GM19025 (cell line): ENCODE results near the gene ZNF574.

Experiments used
- ATAC-seq: cut with Tn5 transposase; IDR thresholded peaks from one replicate; pipeline ENCODE4 v1.9.1; 2021; ENCODE audit warnings: mild to moderate bottlenecking, low read depth, moderate library complexity; ENCODE audit not compliant: unreplicated experiment

ZNF574 gene

GRCh38 chr19:42053037-42053935, 22.7 kb upstream of the ZNF574 start:
- ATAC-seq, result no peak

DNA sequence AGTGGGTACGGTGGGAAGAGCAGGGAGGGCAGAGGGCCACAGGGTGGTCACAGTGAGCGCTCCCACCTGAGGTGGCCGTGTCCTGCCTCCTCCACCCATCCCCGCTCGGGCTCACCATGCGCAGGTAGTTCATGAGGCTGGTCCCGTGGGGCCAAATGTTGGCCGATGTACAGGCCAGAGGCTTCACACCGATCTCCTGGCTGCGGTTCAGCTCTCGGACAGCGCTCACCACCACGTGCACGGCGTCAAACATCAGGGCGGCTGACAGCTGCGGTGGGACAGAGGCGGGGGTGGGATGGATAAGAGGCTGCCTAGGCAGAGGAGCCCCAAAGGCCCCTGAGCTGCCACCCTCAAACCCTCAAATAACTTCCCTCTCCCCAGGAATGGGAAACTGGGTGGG, 21.8 kb upstream of the ZNF574 start:
- no peak for ATAC-seq

GRCh38 chr19:42057846-42058245, 18.1 kb upstream of the ZNF574 start:
- no peak for ATAC-seq

GRCh38 chr19:42059196-42059595, 16.8 kb upstream of the ZNF574 start:
- no peak for ATAC-seq

DNA sequence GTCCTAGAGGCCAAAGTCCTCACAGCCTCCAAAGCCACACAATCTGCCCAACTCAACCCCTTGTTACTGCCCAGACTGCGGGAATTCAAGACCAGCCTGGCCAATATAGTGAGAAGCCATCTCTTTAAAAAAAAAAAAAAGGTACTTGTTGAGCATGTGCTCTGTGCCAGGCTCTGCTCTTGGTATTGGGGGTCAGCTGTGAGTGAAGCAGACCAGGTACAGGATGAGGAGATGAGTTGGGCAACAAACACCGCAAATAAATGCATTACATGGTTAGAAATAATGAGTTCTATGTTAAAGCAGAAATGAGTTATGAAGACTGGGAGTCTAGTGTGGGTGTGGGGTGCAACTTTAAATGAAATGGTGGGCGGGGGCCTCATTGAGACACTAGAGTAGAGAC, 15.8 kb upstream of the ZNF574 start:
- no peak for ATAC-seq

DNA sequence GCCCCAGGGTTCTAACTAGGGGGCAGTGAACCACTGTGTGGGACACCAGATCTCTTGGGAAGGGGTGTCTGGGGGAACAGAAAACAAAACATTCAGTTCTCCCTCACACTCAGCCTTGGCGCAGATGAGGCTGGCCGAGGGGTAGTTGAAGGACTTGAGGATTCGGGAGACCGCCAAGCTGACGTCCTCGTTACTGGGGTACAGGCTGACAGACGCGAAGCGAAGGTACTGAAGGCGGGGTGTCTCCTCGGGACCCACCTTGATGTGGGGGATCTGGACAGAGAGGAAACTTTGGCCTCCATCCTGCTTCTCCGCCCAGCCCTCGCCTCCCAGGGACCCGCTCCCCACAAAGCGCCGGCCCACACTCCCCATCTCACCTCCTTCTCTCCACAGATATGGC, 13.6 kb upstream of the ZNF574 start:
- ATAC-seq, result no peak

DNA sequence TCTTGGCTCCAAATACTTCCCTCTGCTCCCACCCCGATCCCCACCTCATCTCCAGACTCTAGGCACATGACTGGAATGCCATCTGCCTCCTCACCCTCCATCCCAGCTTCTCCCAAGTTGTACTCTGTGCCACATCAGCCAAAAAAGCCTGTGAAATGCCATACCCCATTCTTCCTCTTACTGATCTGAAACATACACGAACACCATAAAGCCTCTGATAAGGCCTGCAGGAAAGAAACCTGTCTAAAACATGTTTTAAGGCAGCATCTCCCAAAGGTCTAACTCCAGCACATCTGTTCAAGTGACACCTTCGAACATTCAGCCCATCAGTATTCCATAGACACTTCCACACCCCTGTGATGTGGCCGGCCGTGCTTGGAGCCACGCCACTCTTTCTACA, 11.5 kb upstream of the ZNF574 start:
- no peak for ATAC-seq

GRCh38 chr19:42065051-42065450, 10.9 kb upstream of the ZNF574 start:
- no peak for ATAC-seq

- ATAC-seq, result no peak
Measured at GRCh38 chr19:42065511-42065910, 10.5 kb upstream of the ZNF574 start.

DNA sequence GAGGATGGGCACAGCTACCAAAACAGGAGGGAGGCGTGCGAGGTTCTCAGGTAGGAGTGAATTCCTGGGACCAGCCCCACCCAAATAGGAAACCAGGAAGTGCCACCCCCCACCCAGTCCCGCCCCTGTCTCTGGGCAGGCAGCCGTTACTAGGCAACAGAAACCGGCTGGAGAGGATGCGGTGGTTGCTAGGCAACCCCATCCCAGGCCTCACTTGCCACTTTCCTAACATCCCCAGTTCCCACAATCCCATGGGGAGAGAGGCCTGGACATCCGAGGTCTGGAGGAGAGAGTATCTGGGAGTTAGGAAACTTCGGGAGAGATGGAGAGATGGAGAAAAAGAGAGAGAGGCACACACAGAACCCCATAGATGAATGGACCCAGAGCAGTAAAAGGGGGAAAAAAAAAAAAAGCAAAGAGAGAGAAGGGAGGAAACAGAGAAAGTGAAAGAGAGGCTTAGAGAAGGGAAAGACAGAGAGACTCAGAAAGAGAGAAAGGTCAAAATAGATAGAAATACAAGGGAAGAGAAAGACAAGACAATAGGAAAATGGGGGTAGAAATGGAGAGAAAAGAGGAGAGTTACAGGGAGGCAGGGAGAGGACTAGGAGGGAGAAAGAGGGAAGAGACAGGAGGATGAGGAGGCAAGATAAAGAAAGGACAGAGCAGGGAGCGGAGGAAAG, 9.8 kb upstream of the ZNF574 start:
- no peak for ATAC-seq

DNA sequence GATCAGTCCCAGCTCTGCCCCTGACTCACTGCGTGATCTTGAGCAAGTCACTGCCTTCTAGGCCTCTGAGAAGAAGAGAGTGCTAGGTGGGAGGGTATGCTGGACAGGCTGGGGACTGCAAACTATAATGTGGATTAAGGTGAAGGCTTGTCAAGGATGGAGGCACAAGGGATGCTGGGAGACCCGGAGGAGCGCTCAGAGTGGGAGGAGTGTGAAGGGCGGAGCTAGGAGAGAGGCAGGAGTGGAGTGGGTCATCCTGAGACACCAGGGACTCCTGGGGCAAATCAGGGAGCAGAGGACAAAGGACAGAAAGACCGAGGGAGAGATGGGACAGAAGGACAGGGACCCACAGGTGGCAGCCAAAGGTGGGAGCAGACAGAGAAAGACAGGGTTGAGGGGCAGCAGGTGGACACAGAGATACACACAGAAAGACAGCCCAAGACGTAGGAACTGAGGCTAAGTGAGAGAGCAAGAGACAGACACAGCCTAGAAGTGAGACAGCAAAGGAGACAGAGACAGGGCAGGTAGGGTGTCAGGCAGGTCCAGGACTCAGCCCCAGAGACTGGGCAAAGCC, 8.6 kb upstream of the ZNF574 start:
- no peak for ATAC-seq

GRCh38 chr19:42068361-42068755, 7.6 kb upstream of the ZNF574 start:
- no peak for ATAC-seq

- no peak for ATAC-seq
Measured at GRCh38 chr19:42068756-42069571, 7.0 kb upstream of the ZNF574 start.

- no peak for ATAC-seq
Measured at GRCh38 chr19:42069619-42070351, 6.2 kb upstream of the ZNF574 start, which contains the start of gene GRIK5. Gene GRIK5, minus strand, starts transcription at chr19:42070206. Its CDS starts 4,436 bp downstream, at chr19:42065770.

- no peak for ATAC-seq
Measured at GRCh38 chr19:42071247-42071646, 4.7 kb upstream of the ZNF574 start.

DNA sequence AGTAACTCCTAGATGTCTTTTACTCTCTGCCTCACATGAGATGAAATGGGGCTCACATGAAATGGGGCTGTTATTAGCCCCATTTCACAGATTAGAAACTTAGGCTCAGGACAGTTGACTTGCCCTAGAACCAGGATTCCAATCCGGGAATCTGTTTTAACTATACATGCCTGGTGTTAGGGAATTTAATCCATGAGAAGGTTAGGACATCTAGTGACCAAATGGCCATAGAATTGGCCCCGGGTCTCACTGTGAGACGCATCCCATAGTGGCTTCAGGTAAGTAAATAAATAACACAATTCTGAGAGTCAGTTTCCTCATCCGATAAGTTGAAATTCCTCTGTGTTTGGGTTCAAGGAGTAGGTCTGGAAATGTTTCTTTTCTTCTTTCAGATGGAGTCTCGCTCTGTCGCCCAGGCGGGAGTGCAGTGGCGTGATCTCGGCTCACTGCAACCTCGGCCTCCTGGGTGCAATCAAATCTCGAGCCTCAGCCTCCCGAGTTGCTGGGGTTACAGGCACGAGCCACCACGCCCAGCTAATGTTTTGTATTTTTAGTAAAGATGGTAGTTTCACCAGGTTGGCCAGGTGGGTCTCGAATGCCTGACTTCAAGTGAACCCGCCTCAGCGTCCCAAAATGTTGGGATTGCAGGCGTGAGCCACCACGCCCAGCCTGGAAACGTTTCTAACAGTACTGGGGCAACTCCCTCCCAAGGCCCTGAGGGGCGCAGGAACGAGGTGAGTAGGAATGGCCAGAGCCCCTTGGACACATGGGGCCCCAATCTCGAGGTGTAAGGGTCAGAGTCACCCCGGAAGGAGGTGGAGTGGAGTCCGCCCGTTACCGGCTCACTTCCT, 1.2 kb upstream of the ZNF574 start:
- ATAC-seq, result no peak

- ATAC-seq, result no peak
Measured at GRCh38 chr19:42075364-42075615, 676 bp upstream of the ZNF574 start.

- ATAC-seq, result no peak
Measured at GRCh38 chr19:42076380-42076944, 496 bp downstream of the ZNF574 start.

DNA sequence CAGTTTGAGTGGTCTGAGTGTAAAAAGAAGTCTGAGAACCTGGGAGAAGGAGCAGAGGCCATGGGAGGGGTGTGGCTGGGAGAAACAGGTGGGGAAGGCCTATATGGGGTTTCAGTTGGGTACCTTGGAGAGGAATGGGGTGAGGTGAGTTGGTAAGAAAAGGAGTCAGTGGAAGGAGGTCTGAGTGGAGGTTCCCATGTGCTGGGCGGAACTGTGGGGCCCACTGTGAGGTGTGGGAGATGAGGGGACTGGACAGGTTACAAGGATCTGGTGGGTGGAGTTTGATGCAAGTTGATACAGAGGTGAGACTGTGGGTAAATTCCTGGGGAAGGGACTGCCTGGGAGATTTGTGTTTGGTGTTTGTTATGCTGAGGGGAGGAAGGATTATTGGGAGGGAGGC, 2.1 kb downstream of the ZNF574 start:
- ATAC-seq, result no peak
